ENCODE measurements around the gene TMEM25.

- TF ChIP-seq CTCF (IDR thresholded peaks at IDR 0.05 in 4 of 5, conservative IDR thresholded peaks at IDR 0.05 in 1 of 5) (no peak), POLR2A (IDR thresholded peaks at IDR 0.05) (no peak)
Observed at GRCh38 chr11:118528511-118528910, 2.5 kb upstream of the TMEM25 start.

Measured in gastrocnemius medialis (tissue), 4 donors.